HG02885 (cell line): ENCODE measurements around the gene CRTAC1.
A peak's percentile ranks its signal among the peaks of the same experiment; 100 is the strongest.

ENCODE experiments used
- ATAC-seq: cut with Tn5 transposase; IDR thresholded peaks from one replicate; pipeline ENCODE4 v1.9.1; 2021; ENCODE audit warnings: mild to moderate bottlenecking; ENCODE audit not compliant: unreplicated experiment, poor library complexity

The CRTAC1 gene

GRCh38 chr10:98030093-98030821 is at the start of gene CRTAC1:
Gene CRTAC1, minus strand, starts transcription at chr10:98030621. Its CDS starts 149 bp downstream, at chr10:98030472.
- ATAC-seq: no peak

GRCh38 chr10:98078774-98079173 is 48.4 kb upstream of the CRTAC1 start:
- no peak for ATAC-seq

GRCh38 chr10:98077223-98077622 is 46.8 kb upstream of the CRTAC1 start:
- no peak for ATAC-seq

- no peak for ATAC-seq
Observed at GRCh38 chr10:98076086-98076485, 45.7 kb upstream of the CRTAC1 start.

- ATAC-seq: no peak
Observed at GRCh38 chr10:98074315-98074911, 44.0 kb upstream of the CRTAC1 start.

GRCh38 chr10:98067165-98067564 is 36.7 kb upstream of the CRTAC1 start:
- no peak for ATAC-seq

GRCh38 chr10:98063740-98064027 is 33.3 kb upstream of the CRTAC1 start:
- ATAC-seq: no peak

- no peak for ATAC-seq
Observed at GRCh38 chr10:98062424-98062823, 32.0 kb upstream of the CRTAC1 start.

GRCh38 chr10:98060079-98060478 is 29.7 kb upstream of the CRTAC1 start:
- ATAC-seq: no peak

GRCh38 chr10:98058295-98058694 is 27.9 kb upstream of the CRTAC1 start:
- no peak for ATAC-seq

GRCh38 chr10:98055841-98056516 is 25.6 kb upstream of the CRTAC1 start:
- no peak for ATAC-seq

GRCh38 chr10:98047009-98047741 is 16.8 kb upstream of the CRTAC1 start:
- no peak for ATAC-seq

- ATAC-seq: peak; percentile 77
Observed at GRCh38 chr10:98045785-98046389, 15.5 kb upstream of the CRTAC1 start.

- ATAC-seq: peak; percentile 50
Observed at GRCh38 chr10:98041352-98042043, 11.1 kb upstream of the CRTAC1 start.

- ATAC-seq: no peak
Observed at GRCh38 chr10:98039690-98040381, 9.4 kb upstream of the CRTAC1 start.

- no peak for ATAC-seq
Observed at GRCh38 chr10:98038288-98038687, 7.9 kb upstream of the CRTAC1 start.

- ATAC-seq: no peak
Observed at GRCh38 chr10:98035599-98035998, 5.2 kb upstream of the CRTAC1 start.

- no peak for ATAC-seq
Observed at GRCh38 chr10:98033515-98033914, 3.1 kb upstream of the CRTAC1 start.

GRCh38 chr10:98031440-98031839 is 1.0 kb upstream of the CRTAC1 start:
- ATAC-seq: no peak
